Skeletal muscle cell (primary cell): Measurements from ENCODE around the gene SNTB2.
"Not testable (repeated sequence)": the region's sequence is repeated elsewhere in the genome, so short reads cannot be mapped to it uniquely, and the experiment has no call there.

Experiments
- DNase-seq: peaks from one replicate; pipeline ENCODE4 v3.0.0-alpha.2; 2010; ENCODE audit warnings: low read depth
- H3K4me3 ChIP-seq: 2 replicates; pipeline ENCODE4 v1.5.1; 2011; ENCODE audit warnings: low read depth, mild to moderate bottlenecking, control low read depth, low read length, moderate library complexity

SNTB2 gene

GRCh38 chr16:69273009-69273408, 86.0 kb downstream of the SNTB2 start:
- peak; percentile 66 for DNase-seq
- H3K4me3 ChIP-seq = no peak overlapping the region

- H3K4me3 ChIP-seq = no peak overlapping the region
- no peak for DNase-seq
These were observed 87.8 kb downstream of the SNTB2 start for GRCh38 chr16:69274699-69275235.

DNA sequence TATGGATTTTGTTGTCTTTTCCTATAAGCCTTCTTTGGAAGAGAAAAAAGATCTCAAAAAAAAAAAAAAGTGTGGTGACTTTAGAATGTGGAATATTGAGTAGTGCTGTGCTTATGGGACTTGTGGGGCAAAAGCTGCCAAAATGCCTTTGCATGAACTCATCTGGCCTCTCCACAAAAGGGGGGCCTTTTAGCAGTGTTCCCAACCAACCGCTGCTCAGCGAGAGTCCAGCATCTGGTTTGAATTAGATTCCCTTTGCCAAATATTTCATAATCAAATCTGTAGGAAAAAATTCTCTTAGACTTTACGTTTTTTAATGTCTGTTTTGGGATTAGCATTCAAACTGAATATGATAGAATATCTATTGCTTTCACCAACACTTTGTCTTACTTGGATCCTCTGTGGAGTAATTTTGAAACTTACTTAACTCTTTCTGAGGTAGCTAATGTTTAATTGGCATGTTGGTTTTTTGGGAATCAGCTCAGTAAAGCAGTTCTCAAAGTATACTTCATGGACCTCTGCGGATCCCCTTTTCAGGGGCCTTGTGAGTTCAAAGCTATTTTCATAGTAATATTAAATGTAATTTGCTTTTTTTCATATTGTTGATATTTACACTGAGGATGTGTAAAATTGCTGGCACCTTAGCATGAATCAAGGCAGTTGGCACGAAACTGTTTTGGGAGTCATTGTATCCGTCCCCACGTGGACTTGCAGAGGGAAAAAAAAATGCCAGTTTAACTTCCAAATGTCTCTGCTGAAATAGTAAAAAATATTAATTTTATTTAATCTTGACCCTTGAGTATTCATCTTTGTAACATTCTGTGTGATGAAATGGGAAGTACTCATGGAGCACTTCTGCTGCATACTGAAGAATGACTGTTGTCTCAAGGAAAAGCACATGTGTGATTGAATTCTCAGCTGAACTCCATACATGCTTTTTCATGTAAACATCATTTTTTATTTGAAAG, 89.5 kb downstream of the SNTB2 start:
- peak overlapping the region; percentile 2 for H3K4me3 ChIP-seq
- DNase-seq = peak; percentile 97

DNA sequence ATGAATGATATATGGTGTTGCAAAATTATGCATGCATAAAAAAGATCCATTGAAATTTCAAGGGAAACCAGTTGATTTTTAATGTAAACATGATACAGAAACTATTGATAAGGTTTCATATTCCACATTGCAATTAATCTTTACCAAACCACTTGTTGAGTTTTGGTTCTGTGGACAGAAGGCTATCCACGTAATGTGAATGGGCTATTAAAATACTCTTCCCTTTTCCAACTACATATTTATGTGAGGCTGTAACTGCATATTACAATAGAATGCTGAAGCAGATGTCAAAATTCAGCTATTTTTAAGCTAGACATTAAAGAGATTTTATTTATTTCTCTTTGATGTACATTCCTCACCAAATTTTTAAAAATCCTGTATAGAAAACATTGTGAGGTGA, 90.4 kb downstream of the SNTB2 start:
- H3K4me3 ChIP-seq = no peak overlapping the region
- no peak for DNase-seq

- no peak for DNase-seq
- H3K4me3 ChIP-seq = no peak overlapping the region
These were observed 96.9 kb downstream of the SNTB2 start for GRCh38 chr16:69283851-69284250.

DNA sequence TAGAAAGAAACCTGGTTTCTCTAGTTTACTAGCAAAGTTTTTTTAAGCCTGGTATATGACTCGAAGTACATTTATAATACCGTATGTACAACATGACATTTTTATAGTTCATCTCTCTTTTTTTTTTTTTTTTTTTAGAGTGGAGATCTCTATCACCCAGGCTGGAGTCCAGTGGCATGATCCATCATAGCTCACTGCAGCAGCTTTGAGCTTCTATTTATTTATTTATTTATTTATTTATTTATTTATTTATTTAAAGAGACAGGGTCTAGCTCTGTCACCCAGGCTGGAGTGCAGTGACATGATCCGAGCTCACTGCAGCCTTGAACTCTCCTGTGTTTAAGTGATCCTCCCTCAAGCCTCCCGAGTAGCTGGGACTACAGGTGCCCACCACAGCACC, 98.3 kb downstream of the SNTB2 start:
- no peak for DNase-seq
- no peak overlapping the region for H3K4me3 ChIP-seq

- no peak for DNase-seq
- H3K4me3 ChIP-seq = no peak overlapping the region
These were observed 100.2 kb downstream of the SNTB2 start for GRCh38 chr16:69286941-69287713.

DNA sequence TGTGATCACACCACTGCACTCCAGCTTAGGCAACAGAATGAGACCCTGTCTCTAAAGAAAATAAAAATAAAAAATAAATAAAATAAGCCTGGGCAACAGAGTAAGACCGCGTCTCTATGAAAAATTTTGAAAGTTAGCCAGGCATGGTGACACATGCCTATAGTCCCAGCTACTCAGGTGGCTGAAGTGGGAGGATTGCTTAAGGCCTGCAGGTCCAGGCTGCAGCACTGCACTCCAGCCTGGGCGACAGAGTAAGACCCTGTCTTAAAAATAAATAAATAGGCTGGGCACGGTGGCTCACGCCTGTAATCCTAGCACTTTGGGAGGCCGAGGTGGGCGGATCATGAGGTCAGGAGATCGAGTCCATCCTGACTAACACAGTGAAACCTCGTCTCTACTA, 104.7 kb downstream of the SNTB2 start:
- DNase-seq, H3K4me3 ChIP-seq: not testable (repeated sequence)

- H3K4me3 ChIP-seq = no peak overlapping the region
- DNase-seq = no peak
These were observed 106.4 kb downstream of the SNTB2 start for GRCh38 chr16:69293401-69293800.

GRCh38 chr16:69294051-69294450, 107.1 kb downstream of the SNTB2 start:
- no peak for DNase-seq
- H3K4me3 ChIP-seq = no peak overlapping the region

DNA sequence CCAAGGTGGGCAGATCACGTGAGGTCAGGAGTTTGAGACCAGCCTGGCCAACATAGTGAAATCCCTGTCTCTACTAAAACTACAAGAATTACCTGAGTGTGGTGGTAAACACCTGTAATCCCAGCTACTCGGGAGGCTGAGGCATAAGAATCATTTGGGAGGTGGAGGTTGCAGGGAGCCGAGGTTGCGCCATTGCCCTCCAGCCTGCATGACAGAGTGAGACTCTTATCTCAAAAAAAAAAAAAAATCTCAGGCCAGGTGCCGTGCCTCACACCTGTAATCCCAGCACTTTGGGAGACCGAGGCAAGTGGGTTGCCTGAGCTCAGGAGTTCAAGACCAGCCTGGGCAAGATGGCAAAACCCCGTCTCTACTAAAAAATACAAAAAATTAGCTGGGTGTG, 109.8 kb downstream of the SNTB2 start:
- DNase-seq, H3K4me3 ChIP-seq: not testable (repeated sequence)

GRCh38 chr16:69298261-69298660, 111.3 kb downstream of the SNTB2 start:
- no peak for DNase-seq
- H3K4me3 ChIP-seq = no peak overlapping the region

DNA sequence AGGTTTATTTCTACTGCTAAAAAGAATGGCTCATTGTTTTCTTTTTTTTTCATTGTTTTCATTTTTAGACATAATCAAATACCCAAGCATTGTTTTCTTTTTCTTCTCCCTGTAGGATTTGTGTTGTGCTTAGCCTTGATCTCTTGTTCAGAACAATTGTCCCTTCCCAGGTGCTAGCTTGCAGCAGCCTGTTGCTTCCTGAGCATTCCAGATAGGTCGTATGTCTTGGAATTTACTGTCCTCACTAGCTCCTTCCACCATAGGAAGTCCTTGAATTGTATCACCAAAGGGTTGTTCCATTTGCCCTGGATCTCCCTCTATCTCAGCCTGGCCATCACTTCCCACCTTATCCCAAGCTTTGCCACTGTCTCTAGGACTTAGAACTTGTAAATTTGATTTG, 114.2 kb downstream of the SNTB2 start:
- H3K4me3 ChIP-seq = no peak overlapping the region
- no peak for DNase-seq

GRCh38 chr16:69301861-69302260, 114.9 kb downstream of the SNTB2 start:
- no peak overlapping the region for H3K4me3 ChIP-seq
- DNase-seq = no peak

- no peak overlapping the region for H3K4me3 ChIP-seq
- DNase-seq = no peak
These were observed 115.3 kb downstream of the SNTB2 start for GRCh38 chr16:69302301-69302700.

DNA sequence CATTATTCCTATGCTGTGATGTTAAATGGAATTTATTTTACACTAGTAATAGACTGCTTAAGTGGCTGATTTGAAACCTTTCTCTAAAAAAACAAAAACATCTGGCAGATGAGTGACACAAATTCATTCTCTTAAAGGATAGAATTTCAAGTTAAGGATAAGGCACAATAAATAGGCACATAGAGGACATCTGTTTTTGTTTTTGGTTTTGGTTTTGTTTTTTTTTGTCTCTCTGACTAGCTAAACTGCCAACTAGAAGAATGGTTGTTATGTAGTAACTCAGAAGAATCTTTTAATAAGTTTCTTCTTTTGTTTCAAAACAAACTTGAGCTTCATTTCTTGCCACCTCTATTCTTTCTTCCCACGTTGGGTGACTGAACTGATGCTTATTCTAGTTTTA, 119.1 kb downstream of the SNTB2 start:
- H3K4me3 ChIP-seq = no peak overlapping the region
- no peak for DNase-seq

GRCh38 chr16:69307091-69307490, 120.1 kb downstream of the SNTB2 start:
- no peak for DNase-seq
- no peak overlapping the region for H3K4me3 ChIP-seq

DNA sequence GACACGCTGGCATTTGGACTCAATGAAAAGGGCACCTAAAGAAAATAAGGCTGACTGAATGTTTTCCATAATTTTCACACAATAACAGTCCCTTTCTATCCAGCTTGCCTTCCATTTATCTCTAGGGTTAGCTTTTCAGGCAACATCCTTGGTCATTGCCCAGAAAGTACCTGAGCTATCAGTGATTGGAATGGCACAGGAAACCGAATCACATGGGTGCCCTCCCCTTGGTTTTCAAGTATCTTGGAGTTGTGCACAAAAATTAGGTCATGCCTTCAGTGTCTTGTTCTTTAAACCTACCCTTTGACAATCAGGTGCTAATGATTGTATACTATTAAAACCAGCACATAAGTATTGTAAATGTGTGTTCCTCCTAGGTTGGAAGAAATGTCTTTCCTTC, 120.9 kb downstream of the SNTB2 start:
- DNase-seq = no peak
- no peak overlapping the region for H3K4me3 ChIP-seq

DNA sequence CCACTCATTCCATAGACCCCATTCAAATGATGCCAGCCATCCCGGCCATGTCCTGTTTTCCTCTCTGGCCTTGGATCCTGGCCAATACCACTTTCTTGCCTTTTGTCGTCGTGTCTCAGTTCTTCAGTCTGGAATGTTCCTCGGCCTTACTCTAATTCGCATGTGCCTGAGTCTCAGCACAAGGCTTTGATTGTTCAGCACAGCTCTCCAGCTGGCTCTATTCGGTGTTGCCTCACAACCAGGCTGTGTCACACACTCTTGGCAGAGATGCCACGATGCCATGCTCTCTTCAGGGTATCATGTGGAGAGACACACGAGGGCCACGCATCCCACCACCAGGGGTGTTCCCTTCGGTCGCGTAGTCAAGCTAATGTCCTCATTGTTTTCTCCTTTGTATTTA, 122.4 kb downstream of the SNTB2 start:
- no peak overlapping the region for H3K4me3 ChIP-seq
- no peak for DNase-seq
